ENCODE results near the gene TMPRSS3. TPM values are rescaled to one million over a fixed set of nuclear protein-coding genes. Genes with fewer than 3 reads are reported as not detected.

The TMPRSS3 gene
- polyA plus RNA-seq, 2 of the 4 experiments (the other 2 are of a cell fraction), result 0.10 to 0.12 TPM

GRCh38 chr21:42423685-42424084 is 27.8 kb upstream of the TMPRSS3 start:
- no peak for TF ChIP-seq HMGXB4 (CRISPR knock-in tag; IDR thresholded peaks at IDR 0.05; ENCODE audit: borderline replicate concordance)
- TF ChIP-seq NFE2L2 (conservative IDR thresholded peaks at IDR 0.05; ENCODE audit: low read length), result no peak
- no peak for TF ChIP-seq HOXB5 (CRISPR knock-in tag; IDR thresholded peaks at IDR 0.05)
- no peak for TF ChIP-seq KDM5A (IDR thresholded peaks at IDR 0.05)
- no peak for TF ChIP-seq JUN (IDR thresholded peaks at IDR 0.05)
- TF ChIP-seq EP300 (IDR thresholded peaks at IDR 0.05), result no peak
- TF ChIP-seq SREBF2 (IDR thresholded peaks at IDR 0.05), result no peak
- TF ChIP-seq CBX8 (IDR thresholded peaks at IDR 0.05), result no peak
- TF ChIP-seq TFCP2L1 (CRISPR knock-in tag; IDR thresholded peaks at IDR 0.05), result no peak
- no peak for TF ChIP-seq TP53 (CRISPR knock-in tag; IDR thresholded peaks at IDR 0.05)
- TF ChIP-seq HEYL (CRISPR knock-in tag; IDR thresholded peaks at IDR 0.05), result no peak
- DNase-seq (ENCODE audit: low read depth in 1 of 2, low spot score in 1 of 2), result no peak
- Histone ChIP-seq H3K9me3 (no peaks in the 10 kb centered on the region; the same call in 2 of the 3 replicates), H3K4me2 (no peak overlapping the region), H3K4me1 (no peaks in the 10 kb centered on the region), H3K4me3 (no peak overlapping the region), H3K27ac (no peak overlapping the region)
- no peak for FAIRE-seq
- ChIA-PET POLR2A (no interaction called here), CTCF (interaction anchor here (1.1 kb wide), 1 partner anchor 19 kb away, joined by 3 read pairs; no protein-coding TSS in a partner anchor)
- ATAC-seq, result no peak
- 23% methylated on average over 2 of the region's 2 CpGs for WGBS (ENCODE audit: missing lambda C conversion rate)

GRCh38 chr21:42423197-42423675 is 27.4 kb upstream of the TMPRSS3 start:
- no peak for FAIRE-seq
- POLR2A ChIA-PET, result no interaction called here
- H3K4me2 ChIP-seq, result no peak overlapping the region
- CTCF ChIA-PET, result interaction anchor here (1.1 kb wide), 1 partner anchor 18 kb away, joined by 3 read pairs; no protein-coding TSS in a partner anchor
- no peaks in the 10 kb centered on the region; the same call in 2 of the 3 replicates for H3K9me3 ChIP-seq
- ATAC-seq, result no peak
- no peak overlapping the region for H3K27ac ChIP-seq
- no peaks in the 10 kb centered on the region for H3K4me1 ChIP-seq
- no peak for DNase-seq (ENCODE audit: low read depth in 1 of 2, low spot score in 1 of 2)
- no peak overlapping the region for H3K4me3 ChIP-seq
- WGBS (ENCODE audit: missing lambda C conversion rate), result 54% methylated on average over 10 of the region's 10 CpGs
- TF ChIP-seq ZC3H11A (IDR thresholded peaks at IDR 0.05), result no peak
- TF ChIP-seq MAFK (IDR thresholded peaks at IDR 0.05; ENCODE audit: partially characterized antibody), result peak; percentile 38

DNA sequence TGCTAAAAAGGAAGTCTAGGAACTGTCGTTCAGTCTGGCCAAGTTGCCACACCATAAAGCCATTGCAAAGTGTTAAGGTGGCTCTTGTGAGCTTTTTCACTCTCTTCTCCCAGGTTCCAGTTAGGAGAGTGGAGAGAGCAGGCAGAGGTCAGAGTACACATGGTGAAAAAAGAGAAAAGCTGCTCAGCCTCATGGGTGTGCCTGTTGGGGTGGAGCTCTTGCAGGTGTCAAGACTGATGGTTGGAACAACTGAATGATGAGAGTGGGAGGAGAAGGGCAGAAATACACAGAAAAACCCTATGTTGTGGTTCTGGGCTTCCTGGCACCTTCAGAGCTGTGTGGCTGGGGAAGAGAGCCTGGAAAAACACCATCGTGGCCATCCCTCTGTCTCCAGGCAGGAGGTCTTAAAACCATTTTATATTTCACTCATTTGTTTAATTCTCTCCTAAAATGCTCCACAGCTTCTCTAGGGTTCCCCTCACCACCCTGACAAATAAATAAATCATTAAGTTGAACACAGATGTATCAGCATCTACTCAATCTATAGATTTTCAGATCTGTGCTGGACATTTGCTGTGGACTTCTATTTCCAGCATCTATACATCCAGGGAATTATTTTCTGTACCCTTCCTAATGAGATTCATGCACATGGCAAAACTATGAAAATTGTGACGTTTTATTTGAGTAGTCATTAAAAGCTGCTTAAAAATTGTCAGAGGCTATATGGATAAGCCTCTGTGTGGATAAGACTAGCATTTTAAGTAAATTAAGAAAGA is 25.4 kb upstream of the TMPRSS3 start:
- no peak for DNase-seq (ENCODE audit: low read depth in 1 of 2, low spot score in 1 of 2)
- Histone ChIP-seq H3K4me1 (no peaks in the 10 kb centered on the region), H3K27ac (no peak overlapping the region), H3K9me3 (no peaks in the 10 kb centered on the region; the same call in 2 of the 3 replicates), H3K4me2 (no peak overlapping the region), H3K4me3 (no peak overlapping the region)
- ChIA-PET CTCF (interaction anchor here (1.0 to 1.1 kb wide), 2 partner anchors 9 to 276 kb away, joined by 3 read pairs; no protein-coding TSS in a partner anchor), POLR2A (no interaction called here)
- 28% methylated on average over 3 of the region's 3 CpGs for WGBS (ENCODE audit: missing lambda C conversion rate)
- no peak for FAIRE-seq
- TF ChIP-seq KDM1A (IDR thresholded peaks at IDR 0.05; ENCODE audit: low read depth) (no peak), ZC3H11A (IDR thresholded peaks at IDR 0.05) (no peak), CTCF (IDR thresholded peaks at IDR 0.05) (no peak), ZSCAN20 (CRISPR knock-in tag; IDR thresholded peaks at IDR 0.05) (no peak), BCL3 (IDR thresholded peaks at IDR 0.05) (no peak), SREBF2 (IDR thresholded peaks at IDR 0.05) (no peak), MYC (IDR thresholded peaks at IDR 0.05; ENCODE audit: borderline replicate concordance, low read length) (no peak), ZNF302 (CRISPR knock-in tag; IDR thresholded peaks at IDR 0.05) (no peak), NR3C1 (IDR thresholded peaks at IDR 0.05) (no peak), CHD2 (IDR thresholded peaks at IDR 0.05; ENCODE audit: low read length, partially characterized antibody) (no peak), NFE2L2 (conservative IDR thresholded peaks at IDR 0.05; ENCODE audit: low read length) (no peak), CHD4 (IDR thresholded peaks at IDR 0.05; ENCODE audit: borderline replicate concordance) (no peak), KDM5A (IDR thresholded peaks at IDR 0.05) (no peak), E2F6 (IDR thresholded peaks at IDR 0.05; ENCODE audit: borderline replicate concordance, low read depth) (no peak)
- TF ChIP-seq, protein P1, sequence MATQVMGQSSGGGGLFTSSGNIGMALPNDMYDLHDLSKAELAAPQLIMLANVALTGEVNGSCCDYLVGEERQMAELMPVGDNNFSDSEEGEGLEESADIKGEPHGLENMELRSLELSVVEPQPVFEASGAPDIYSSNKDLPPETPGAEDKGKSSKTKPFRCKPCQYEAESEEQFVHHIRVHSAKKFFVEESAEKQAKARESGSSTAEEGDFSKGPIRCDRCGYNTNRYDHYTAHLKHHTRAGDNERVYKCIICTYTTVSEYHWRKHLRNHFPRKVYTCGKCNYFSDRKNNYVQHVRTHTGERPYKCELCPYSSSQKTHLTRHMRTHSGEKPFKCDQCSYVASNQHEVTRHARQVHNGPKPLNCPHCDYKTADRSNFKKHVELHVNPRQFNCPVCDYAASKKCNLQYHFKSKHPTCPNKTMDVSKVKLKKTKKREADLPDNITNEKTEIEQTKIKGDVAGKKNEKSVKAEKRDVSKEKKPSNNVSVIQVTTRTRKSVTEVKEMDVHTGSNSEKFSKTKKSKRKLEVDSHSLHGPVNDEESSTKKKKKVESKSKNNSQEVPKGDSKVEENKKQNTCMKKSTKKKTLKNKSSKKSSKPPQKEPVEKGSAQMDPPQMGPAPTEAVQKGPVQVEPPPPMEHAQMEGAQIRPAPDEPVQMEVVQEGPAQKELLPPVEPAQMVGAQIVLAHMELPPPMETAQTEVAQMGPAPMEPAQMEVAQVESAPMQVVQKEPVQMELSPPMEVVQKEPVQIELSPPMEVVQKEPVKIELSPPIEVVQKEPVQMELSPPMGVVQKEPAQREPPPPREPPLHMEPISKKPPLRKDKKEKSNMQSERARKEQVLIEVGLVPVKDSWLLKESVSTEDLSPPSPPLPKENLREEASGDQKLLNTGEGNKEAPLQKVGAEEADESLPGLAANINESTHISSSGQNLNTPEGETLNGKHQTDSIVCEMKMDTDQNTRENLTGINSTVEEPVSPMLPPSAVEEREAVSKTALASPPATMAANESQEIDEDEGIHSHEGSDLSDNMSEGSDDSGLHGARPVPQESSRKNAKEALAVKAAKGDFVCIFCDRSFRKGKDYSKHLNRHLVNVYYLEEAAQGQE (IDR thresholded peaks at IDR 0.05), result no peak
- ATAC-seq, result no peak
